ENCODE measurements around the gene HTR4. TPM values are rescaled to one million over a fixed set of nuclear protein-coding genes. Genes with fewer than 3 reads are reported as not detected.

HTR4 gene
- total RNA-seq, 1 experiment from 2014 or later, result not detected

GRCh38 chr5:148702019-148702596 lies 47.8 kb upstream of the HTR4 start:
- no peaks in the 10 kb centered on the region for H3K4me1 ChIP-seq (ENCODE audit: insufficient read depth, low read length)
- no peak overlapping the region for H3K27ac ChIP-seq (ENCODE audit: insufficient read length, low read depth, low read length)
- no peaks in the 10 kb centered on the region; a peak in 1 of 5 replicates for H3K9me3 Mint-ChIP-seq
- no peaks in the 10 kb centered on the region for H3K9me3 ChIP-seq (ENCODE audit: control insufficient read depth, low read depth, low read length)
- no peak overlapping the region for H3K14ac ChIP-seq (ENCODE audit: insufficient read depth, low read length)
- H3K27me3 Mint-ChIP-seq (ENCODE audit: low read depth), result no peaks in the 10 kb centered on the region
- no peak overlapping the region for H3T11ph ChIP-seq (ENCODE audit: low read length)
- no peak overlapping the region for H4K5ac ChIP-seq (ENCODE audit: insufficient read length, low read depth, low read length)
- no peak overlapping the region for H2BK20ac ChIP-seq (ENCODE audit: low read depth, low read length, poor library complexity, severe bottlenecking)
- H2BK15ac ChIP-seq (ENCODE audit: low read depth, low read length), result no peak overlapping the region
- H3K36me3 Mint-ChIP-seq (ENCODE audit: insufficient read depth in 1 of 3, low read depth in 3 of 3), result no peaks in the 10 kb centered on the region
- no peak overlapping the region for H3K23ac ChIP-seq (ENCODE audit: insufficient read length, low read depth, low read length)
- no peak overlapping the region for H3K9ac ChIP-seq (ENCODE audit: extremely low read depth, insufficient read length, low read length)
- no peak overlapping the region for H2BK120ac ChIP-seq (ENCODE audit: low read depth, low read length, poor library complexity, severe bottlenecking)
- no peaks in the 10 kb centered on the region for H3K79me2 ChIP-seq (ENCODE audit: insufficient read depth, low read length)
- no peaks in the 10 kb centered on the region for H3K23me2 ChIP-seq (ENCODE audit: insufficient read length, low read depth, low read length, poor library complexity, severe bottlenecking)
- no peak overlapping the region for H3K4me2 ChIP-seq (ENCODE audit: insufficient read depth, insufficient read length, low read length)
- no peak overlapping the region for H2BK5ac ChIP-seq (ENCODE audit: insufficient read length, low read length)
- no peak overlapping the region for H3K27ac Mint-ChIP-seq
- H4K20me1 ChIP-seq (ENCODE audit: control insufficient read depth, insufficient read depth, insufficient read length), result no peaks in the 10 kb centered on the region
- H2AFZ ChIP-seq (ENCODE audit: low read length), result no peak overlapping the region
- no peak overlapping the region for H3K4me3 Mint-ChIP-seq
- H2AK5ac ChIP-seq (ENCODE audit: insufficient read length, low read length), result no peak overlapping the region
- no peak overlapping the region for H4K91ac ChIP-seq (ENCODE audit: insufficient read length, low read depth, low read length)
- H3K27me3 ChIP-seq (ENCODE audit: insufficient read depth, low read length), result no peaks in the 10 kb centered on the region
- H3K56ac ChIP-seq (ENCODE audit: insufficient read length, low read depth, low read length), result no peak overlapping the region
- no peak for DNase-seq
- H3K4me1 Mint-ChIP-seq, result 0 out of 4 replicates have a peak, but pooled peaks cover 0 to 3% of the 10 kb centered on the region in 2 experiments
- no peak overlapping the region for H3K4ac ChIP-seq (ENCODE audit: low read depth, low read length)
- TF ChIP-seq CTCF (conservative IDR thresholded peaks at IDR 0.05), result no peak
- no peak overlapping the region for H4K8ac ChIP-seq (replicated peaks; ENCODE audit: insufficient read length, low read depth, low read length)
- H3K79me1 ChIP-seq (ENCODE audit: insufficient read depth, low read depth, low read length, poor library complexity, severe bottlenecking), result no peaks in the 10 kb centered on the region
- H3K18ac ChIP-seq (ENCODE audit: insufficient read length, low read depth, low read length), result no peak overlapping the region
- no peak overlapping the region for H2BK12ac ChIP-seq (ENCODE audit: insufficient read length, low read depth, low read length)
